ENCODE data around the gene UXS1. TPM values are rescaled to one million over a fixed set of nuclear protein-coding genes. Genes with fewer than 3 reads are reported as not detected.

UXS1 gene
- total and polyA plus RNA-seq, 9 of the 15 experiments (the other 6 are each of a cell fraction or from before 2014, with no cell fraction given), result 5.8 to 25.8 (median 15.0) TPM

DNA sequence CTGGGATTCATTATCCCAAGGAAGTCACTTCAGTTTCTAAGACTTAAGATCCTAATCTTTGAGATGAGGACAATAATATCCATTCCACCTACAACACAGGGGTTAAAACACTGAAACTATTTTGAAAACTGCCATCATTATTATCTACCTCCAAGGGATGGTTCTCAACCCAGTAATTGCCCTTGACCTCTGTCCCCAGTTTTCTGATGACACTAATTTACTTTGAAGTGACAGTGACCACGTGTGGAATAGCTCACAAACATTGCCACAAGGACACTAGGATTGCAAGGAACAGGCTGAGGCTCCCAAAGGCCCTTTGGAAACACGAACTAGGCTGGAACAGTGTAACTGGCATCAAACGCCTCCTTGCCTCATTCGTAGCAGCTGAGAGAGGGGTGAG lies 78.4 kb downstream of the UXS1 start:
- 0 out of 3 replicates have a peak, but pooled peaks cover 2% of the 10 kb centered on the region for H3K79me2 ChIP-seq (ENCODE audit: control insufficient read depth, insufficient read depth, low read length)
- CTCF ChIA-PET (ENCODE audit: low intra/inter-chr PET ratio), result no interaction called here
- peak; percentile 8; the same call in 1 of the 3 replicates for ATAC-seq
- H3K9me1 ChIP-seq (ENCODE audit: control insufficient read depth, insufficient read depth, low read length), result no peaks in the 10 kb centered on the region
- H3K36me3 ChIP-seq (ENCODE audit: control insufficient read depth, insufficient read depth, low read length), result peaks cover 54% of the 10 kb centered on the region
- in situ Hi-C loops (cut with MboI) (no loop called here), intact Hi-C loops (cut with micrococcal nuclease) (loop anchor here (5.0 kb wide), 1 partner anchor 77 kb away; the partner anchor contains the start of gene UXS1)
- FAIRE-seq, result no peak
- H3K4me2 ChIP-seq (ENCODE audit: insufficient read depth, low read length), result peak overlapping the region; percentile 6; the same call in 1 of the 2 replicates
- peaks cover 13 to 25% of the 10 kb centered on the region in 2 experiments; a peak in 4 of 5 replicates for H3K4me1 ChIP-seq (replicated peaks in 1 of 2; ENCODE audit: control insufficient read depth in 2 of 2, insufficient read depth in 2 of 2, low read length in 2 of 2)
- no peaks in the 10 kb centered on the region for H3K9me3 ChIP-seq (replicated peaks; ENCODE audit: control insufficient read depth, insufficient read depth, low read depth, low read length)
- H4K20me1 ChIP-seq (replicated peaks; ENCODE audit: control insufficient read depth, insufficient read depth, low read length), result peaks cover 18% of the 10 kb centered on the region; the same call in 1 of the 2 replicates
- H3K27ac ChIP-seq (ENCODE audit: extremely low read depth, low read depth, low read length), result peak overlapping the region; percentile 78; the same call in 2 of the 3 replicates
- POLR2A ChIA-PET, result interaction anchor here (0.5 to 1.2 kb wide), 4 partner anchors 10 to 446 kb away, joined by 3 to 6 read pairs (median 4); no protein-coding TSS in a partner anchor
- H3K9ac ChIP-seq (ENCODE audit: insufficient read depth in 1 of 2, low read depth in 2 of 2, low read length in 2 of 2), result no peak overlapping the region
- H3K27me3 ChIP-seq (ENCODE audit: control insufficient read depth in 2 of 2, insufficient read depth in 2 of 2, low read length in 2 of 2), result no peaks in the 10 kb centered on the region
- peak in 1 of 4 experiments; percentile 9 for DNase-seq (ENCODE audit: extremely low read depth in 1 of 4, low spot score in 3 of 4)
- no peak overlapping the region for H3K4me3 ChIP-seq
- no peak overlapping the region for H2AFZ ChIP-seq (ENCODE audit: low read depth, low read length)
- whole genome bisulfite sequencing (ENCODE audit: insufficient coverage, low coverage, missing lambda C conversion rate), result 37% methylated on average over 4 of the region's 4 CpGs
- BruUV-seq (replicated peaks), result no TSS peak
- TF ChIP-seq FOXJ3 (CRISPR knock-in tag; IDR thresholded peaks at IDR 0.05), result no peak
- TF ChIP-seq ZNF583 (CRISPR knock-in tag; IDR thresholded peaks at IDR 0.05), result no peak
- TF ChIP-seq, protein P1, sequence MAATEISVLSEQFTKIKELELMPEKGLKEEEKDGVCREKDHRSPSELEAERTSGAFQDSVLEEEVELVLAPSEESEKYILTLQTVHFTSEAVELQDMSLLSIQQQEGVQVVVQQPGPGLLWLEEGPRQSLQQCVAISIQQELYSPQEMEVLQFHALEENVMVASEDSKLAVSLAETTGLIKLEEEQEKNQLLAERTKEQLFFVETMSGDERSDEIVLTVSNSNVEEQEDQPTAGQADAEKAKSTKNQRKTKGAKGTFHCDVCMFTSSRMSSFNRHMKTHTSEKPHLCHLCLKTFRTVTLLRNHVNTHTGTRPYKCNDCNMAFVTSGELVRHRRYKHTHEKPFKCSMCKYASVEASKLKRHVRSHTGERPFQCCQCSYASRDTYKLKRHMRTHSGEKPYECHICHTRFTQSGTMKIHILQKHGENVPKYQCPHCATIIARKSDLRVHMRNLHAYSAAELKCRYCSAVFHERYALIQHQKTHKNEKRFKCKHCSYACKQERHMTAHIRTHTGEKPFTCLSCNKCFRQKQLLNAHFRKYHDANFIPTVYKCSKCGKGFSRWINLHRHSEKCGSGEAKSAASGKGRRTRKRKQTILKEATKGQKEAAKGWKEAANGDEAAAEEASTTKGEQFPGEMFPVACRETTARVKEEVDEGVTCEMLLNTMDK (IDR thresholded peaks at IDR 0.05; ENCODE audit: borderline replicate concordance, insufficient read depth, low read depth, low read length, poor library complexity, severe bottlenecking), result no peak
- TF ChIP-seq HNRNPK (IDR thresholded peaks at IDR 0.05; ENCODE audit: low read depth, low read length, poor library complexity, severe bottlenecking), result no peak
- TF ChIP-seq, protein P2, sequence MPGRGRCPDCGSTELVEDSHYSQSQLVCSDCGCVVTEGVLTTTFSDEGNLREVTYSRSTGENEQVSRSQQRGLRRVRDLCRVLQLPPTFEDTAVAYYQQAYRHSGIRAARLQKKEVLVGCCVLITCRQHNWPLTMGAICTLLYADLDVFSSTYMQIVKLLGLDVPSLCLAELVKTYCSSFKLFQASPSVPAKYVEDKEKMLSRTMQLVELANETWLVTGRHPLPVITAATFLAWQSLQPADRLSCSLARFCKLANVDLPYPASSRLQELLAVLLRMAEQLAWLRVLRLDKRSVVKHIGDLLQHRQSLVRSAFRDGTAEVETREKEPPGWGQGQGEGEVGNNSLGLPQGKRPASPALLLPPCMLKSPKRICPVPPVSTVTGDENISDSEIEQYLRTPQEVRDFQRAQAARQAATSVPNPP (IDR thresholded peaks at IDR 0.05; ENCODE audit: borderline replicate concordance, insufficient read depth, insufficient read length), result no peak
- no peak for TF ChIP-seq ZNF639 (CRISPR knock-in tag; conservative IDR thresholded peaks at IDR 0.05 in 1 of 2, IDR thresholded peaks at IDR 0.05 in 1 of 2)
- TF ChIP-seq, protein P3, sequence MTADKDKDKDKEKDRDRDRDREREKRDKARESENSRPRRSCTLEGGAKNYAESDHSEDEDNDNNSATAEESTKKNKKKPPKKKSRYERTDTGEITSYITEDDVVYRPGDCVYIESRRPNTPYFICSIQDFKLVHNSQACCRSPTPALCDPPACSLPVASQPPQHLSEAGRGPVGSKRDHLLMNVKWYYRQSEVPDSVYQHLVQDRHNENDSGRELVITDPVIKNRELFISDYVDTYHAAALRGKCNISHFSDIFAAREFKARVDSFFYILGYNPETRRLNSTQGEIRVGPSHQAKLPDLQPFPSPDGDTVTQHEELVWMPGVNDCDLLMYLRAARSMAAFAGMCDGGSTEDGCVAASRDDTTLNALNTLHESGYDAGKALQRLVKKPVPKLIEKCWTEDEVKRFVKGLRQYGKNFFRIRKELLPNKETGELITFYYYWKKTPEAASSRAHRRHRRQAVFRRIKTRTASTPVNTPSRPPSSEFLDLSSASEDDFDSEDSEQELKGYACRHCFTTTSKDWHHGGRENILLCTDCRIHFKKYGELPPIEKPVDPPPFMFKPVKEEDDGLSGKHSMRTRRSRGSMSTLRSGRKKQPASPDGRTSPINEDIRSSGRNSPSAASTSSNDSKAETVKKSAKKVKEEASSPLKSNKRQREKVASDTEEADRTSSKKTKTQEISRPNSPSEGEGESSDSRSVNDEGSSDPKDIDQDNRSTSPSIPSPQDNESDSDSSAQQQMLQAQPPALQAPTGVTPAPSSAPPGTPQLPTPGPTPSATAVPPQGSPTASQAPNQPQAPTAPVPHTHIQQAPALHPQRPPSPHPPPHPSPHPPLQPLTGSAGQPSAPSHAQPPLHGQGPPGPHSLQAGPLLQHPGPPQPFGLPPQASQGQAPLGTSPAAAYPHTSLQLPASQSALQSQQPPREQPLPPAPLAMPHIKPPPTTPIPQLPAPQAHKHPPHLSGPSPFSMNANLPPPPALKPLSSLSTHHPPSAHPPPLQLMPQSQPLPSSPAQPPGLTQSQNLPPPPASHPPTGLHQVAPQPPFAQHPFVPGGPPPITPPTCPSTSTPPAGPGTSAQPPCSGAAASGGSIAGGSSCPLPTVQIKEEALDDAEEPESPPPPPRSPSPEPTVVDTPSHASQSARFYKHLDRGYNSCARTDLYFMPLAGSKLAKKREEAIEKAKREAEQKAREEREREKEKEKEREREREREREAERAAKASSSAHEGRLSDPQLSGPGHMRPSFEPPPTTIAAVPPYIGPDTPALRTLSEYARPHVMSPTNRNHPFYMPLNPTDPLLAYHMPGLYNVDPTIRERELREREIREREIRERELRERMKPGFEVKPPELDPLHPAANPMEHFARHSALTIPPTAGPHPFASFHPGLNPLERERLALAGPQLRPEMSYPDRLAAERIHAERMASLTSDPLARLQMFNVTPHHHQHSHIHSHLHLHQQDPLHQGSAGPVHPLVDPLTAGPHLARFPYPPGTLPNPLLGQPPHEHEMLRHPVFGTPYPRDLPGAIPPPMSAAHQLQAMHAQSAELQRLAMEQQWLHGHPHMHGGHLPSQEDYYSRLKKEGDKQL (CRISPR knock-in tag; IDR thresholded peaks at IDR 0.05; ENCODE audit: borderline replicate concordance), result no peak
- no peak for TF ChIP-seq EP400 (IDR thresholded peaks at IDR 0.05)
- TF ChIP-seq MAX (CRISPR knock-in tag; IDR thresholded peaks at IDR 0.05), result peak; percentile 22

All from K562 (cell line).